K562 (cell line): ENCODE measurements around the gene NLRP9. TPM values are rescaled to one million over a fixed set of nuclear protein-coding genes. Genes with fewer than 3 reads are reported as not detected.

ENCODE experiments used
- ATAC-seq: fragments of 200-7000 bp; cut with Tn5 transposase; 3 replicates; pipeline ENCODE4 v1.9.1; 2020; ENCODE audit warnings: moderate library complexity
- BruUV-seq: library from RNA; stranded (reverse); fragments of 400-500 nt; replicated peaks from 2 replicates; lab custom pipeline; 2021; lab: Mats Ljungman, UMichigan
- CTCF ChIA-PET: fragments of 300-600 bp; formaldehyde crosslinking; extraction: SDS; loops from one replicate; lab custom pipeline; 2021; ENCODE audit warnings: low intra/inter-chr PET ratio; lab: Yijun Ruan, JAX
- POLR2A ChIA-PET: fragments of 300-600, 350-650 bp; sonication (Branson Sonifier 250); formaldehyde crosslinking; extraction: SDS; loops from one replicate; lab custom pipeline; 2021; ENCODE audit warnings: antibody characterized with exemption, inconsistent platforms; lab: Yijun Ruan, JAX
- DNase-seq, 4 experiments: peaks; one replicate each; pipeline versions ENCODE4 v3.0.0 to v3.0.0-alpha.2; 2011 to 2018; ENCODE audit warnings: low spot score in 3 of 4, mixed read lengths in 3 of 4; ENCODE audit errors: extremely low read depth in 1 of 4
- FAIRE-seq: peaks from 2 replicates; lab custom pipeline; 2011; peaks lifted over from hg19 to GRCh38; lab: Jason Lieb, UNC
- H2AFZ ChIP-seq: 2 replicates; pipeline ENCODE4 v1.6.0; 2011; ENCODE audit warnings: low read depth, low read length, control low read depth, inconsistent platforms
- H3K27ac ChIP-seq: fragments of 200-600 bp; 3 replicates; pipeline ENCODE4 v1.8.0; 2011; ENCODE audit warnings: low read depth, mild to moderate bottlenecking, control low read depth, inconsistent platforms, low read length, moderate library complexity, mixed read lengths; ENCODE audit errors: extremely low read depth
- H3K27me3 ChIP-seq, 2 experiments: fragments of 300-600 bp in 1 of 2; 2 replicates in 1 of 2; 3 replicates in 1 of 2; pipeline versions ENCODE4 v1.6.0 to v1.8.0; 2011; ENCODE audit warnings: inconsistent platforms in 2 of 2, low read length in 2 of 2, mild to moderate bottlenecking in 1 of 2, mixed read lengths in 1 of 2, moderate library complexity in 1 of 2; ENCODE audit not compliant: control insufficient read depth in 2 of 2, insufficient read depth in 2 of 2
- H3K36me3 ChIP-seq: fragments of 300-600 bp; 3 replicates; pipeline ENCODE4 v1.8.0; 2011; ENCODE audit warnings: mild to moderate bottlenecking, low read length, inconsistent platforms; ENCODE audit not compliant: control insufficient read depth, insufficient read depth
- H3K4me1 ChIP-seq, 2 experiments: fragments of 200-600 bp in 1 of 2; replicated peaks in 1 of 2; 2 replicates in 1 of 2; 3 replicates in 1 of 2; pipeline versions ENCODE4 v1.5.1 to v1.8.0; 2011; ENCODE audit warnings: inconsistent platforms in 2 of 2, low read length in 2 of 2, mild to moderate bottlenecking in 1 of 2, mixed read lengths in 1 of 2, moderate library complexity in 1 of 2; ENCODE audit not compliant: control insufficient read depth in 2 of 2, insufficient read depth in 2 of 2
- H3K4me2 ChIP-seq: 2 replicates; pipeline ENCODE4 v1.6.1; 2011; ENCODE audit warnings: low read length, control low read depth, inconsistent platforms, mixed read lengths; ENCODE audit not compliant: insufficient read depth
- H3K4me3 ChIP-seq: fragments of 200-600 bp; sonication (generic), shearing (Covaris generic); 2 replicates; pipeline ENCODE4 v1.5.1; 2016; ENCODE audit warnings: control low read depth, inconsistent platforms
- H3K79me2 ChIP-seq: fragments of 200-600 bp; 3 replicates; pipeline ENCODE4 v1.8.0; 2011; ENCODE audit warnings: low read length, inconsistent platforms; ENCODE audit not compliant: control insufficient read depth, insufficient read depth
- H3K9ac ChIP-seq, 2 experiments: 2 replicates each; pipeline versions ENCODE4 v1.6.0 to v1.6.1; 2011; ENCODE audit warnings: low read depth in 2 of 2, low read length in 2 of 2, control low read depth in 1 of 2, inconsistent platforms in 1 of 2, mild to moderate bottlenecking in 1 of 2, mixed read lengths in 1 of 2; ENCODE audit not compliant: insufficient read depth in 1 of 2
- H3K9me1 ChIP-seq: one replicate; pipeline ENCODE4 v1.6.0; 2011; ENCODE audit warnings: inconsistent platforms, mild to moderate bottlenecking, low read length, moderate library complexity; ENCODE audit not compliant: control insufficient read depth, insufficient read depth
- H3K9me3 ChIP-seq: replicated peaks from 2 replicates; pipeline ENCODE4 v1.5.1; 2011; ENCODE audit warnings: low read depth, low read length, inconsistent platforms; ENCODE audit not compliant: control insufficient read depth, insufficient read depth
- H4K20me1 ChIP-seq: replicated peaks from 2 replicates; pipeline ENCODE4 v1.6.1; 2011; ENCODE audit warnings: low read length, inconsistent platforms, mixed read lengths; ENCODE audit not compliant: control insufficient read depth, insufficient read depth
- MTF1 ChIP-seq: fragments of 250-450 bp; sonication (Bioruptor Pico); IDR thresholded peaks from 2 replicates; pipeline ENCODE4 v1.9.0; 2021; ENCODE audit warnings: moderate library complexity, mild to moderate bottlenecking, inconsistent platforms, borderline replicate concordance
- MYBL2 ChIP-seq, 2 experiments: fragments of 450-650 bp in 1 of 2; sonication (generic) in 1 of 2; formaldehyde crosslinking in 1 of 2; IDR thresholded peaks; 2 replicates each; pipeline versions ENCODE4 v1.6.1 to v1.8.1; 2017 to 2022; ENCODE audit warnings: borderline replicate concordance in 1 of 2, inconsistent platforms in 1 of 2, low read depth in 1 of 2, mild to moderate bottlenecking in 1 of 2, missing genetic modification reagents in 1 of 2, moderate library complexity in 1 of 2
- TCF3 ChIP-seq: sonication (generic); formaldehyde crosslinking; IDR thresholded peaks from 2 replicates; pipeline ENCODE4 v1.4.0; 2020; ENCODE audit warnings: mild to moderate bottlenecking, missing genetic modification reagents
- ZNF174 ChIP-seq: fragments of 250-450 bp; sonication (Bioruptor Pico); IDR thresholded peaks from 2 replicates; pipeline ENCODE4 v1.4.0; 2020; ENCODE audit warnings: mild to moderate bottlenecking
- ZNF197 ChIP-seq: fragments of 200-800 bp; sonication (Bioruptor generic); IDR thresholded peaks from 2 replicates; pipeline ENCODE4 v1.6.1; 2016; ENCODE audit warnings: low read depth, missing genetic modification characterization, missing compliant biosample characterization
- ZNF347 ChIP-seq: fragments of 450-650 bp; formaldehyde crosslinking; IDR thresholded peaks from 2 replicates; pipeline ENCODE4 v1.4.0; 2020; ENCODE audit warnings: low read depth, mild to moderate bottlenecking, moderate library complexity
- ZNF644 ChIP-seq: fragments of 200-800 bp; sonication (Bioruptor generic); IDR thresholded peaks from 2 replicates; pipeline ENCODE4 v1.6.1; 2016; ENCODE audit warnings: low read depth, missing genetic modification characterization, missing compliant biosample characterization
- WGBS: fragments of 100-300 bp; shearing (Covaris generic); methylation state at CpG from one replicate; pipeline ENCODE4 v1.1.6; 2016; ENCODE audit warnings: low coverage, mixed read lengths; ENCODE audit not compliant: insufficient coverage; ENCODE audit errors: missing lambda C conversion rate; 5-methylcytosine and 5-hydroxymethylcytosine counted together
- in situ Hi-C: fragments of 300-500 bp; cut with MboI; formaldehyde crosslinking; loops from 4 replicates; pipeline ENCODE4 v1.15.0; 2018; ENCODE audit warnings: inconsistent platforms, mixed read lengths
- intact Hi-C: fragments of 100-400 bp; cut with micrococcal nuclease; formaldehyde crosslinking; loops from 2 replicates; pipeline ENCODE4 v1.14.2; 2022
- polyA plus RNA-seq, 8 experiments: library from polyadenylated mRNA; depleted of rRNA in 4 of 8; stranded (reverse) in 5 of 8; unstranded in 3 of 8; fragments of >200 nt; fragmentation: Nextera tagmentation in 2 of 8; fragmentation: Illumina TruSeq in 1 of 8; extraction: Ambion mirVana in 2 of 8; extraction: Trizol in 1 of 8; gene quantifications; 2 replicates each; pipeline versions ENCODE4 v1.2.1 to v1.2.3, GENCODE V29; 2011 to 2014; ENCODE audit warnings: inconsistent platforms in 1 of 8, missing spikeins in 1 of 8
- total RNA-seq, 7 experiments: library from RNA; depleted of rRNA in 6 of 7; stranded (reverse); fragments of >200 nt in 6 of 7; fragmentation: Illumina TruSeq in 2 of 7; extraction: Trizol in 2 of 7; gene quantifications; 2 replicates each; pipeline versions ENCODE4 v1.2.1 to v1.2.3, GENCODE V29; 2011 to 2021; ENCODE audit warnings: low replicate concordance in 1 of 7
- TF ChIP-seq, protein P1 (sequence below): fragments of 450-650 bp; formaldehyde crosslinking; IDR thresholded peaks from 2 replicates; pipeline ENCODE4 v1.4.0; 2020; ENCODE audit warnings: mild to moderate bottlenecking

The NLRP9 gene
- total and polyA plus RNA-seq, 9 of the 15 experiments (the other 6 are each of a cell fraction or from before 2014, with no cell fraction given), result not detected

DNA sequence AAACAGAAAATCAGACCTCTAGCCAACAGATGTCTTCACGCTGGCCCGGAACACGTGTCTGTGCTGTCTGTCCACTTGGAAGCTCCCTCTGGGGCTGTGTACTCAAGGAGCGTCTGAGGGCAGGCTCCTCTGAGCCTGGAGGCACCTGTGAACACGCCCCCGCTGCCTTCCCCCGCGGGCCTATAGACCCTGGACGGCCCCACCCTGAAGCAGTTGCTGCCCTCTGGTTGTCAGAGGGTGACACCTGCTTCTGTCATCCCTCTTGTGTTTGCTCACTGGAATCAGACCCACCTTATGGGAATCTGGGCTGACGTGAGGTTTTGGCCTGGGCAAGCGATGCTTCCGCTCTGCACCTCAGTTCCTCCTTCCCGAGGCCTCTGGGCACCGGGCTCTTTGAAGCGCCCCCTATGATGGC, 44.0 kb downstream of the NLRP9 start:
- H2AFZ ChIP-seq, result no peak overlapping the region
- H3K9me3 ChIP-seq, result no peaks in the 10 kb centered on the region
- FAIRE-seq (no peak), DNase-seq (peak in 2 of 4 experiments; percentile 35 to 40), ATAC-seq (no peak; the same call in 2 of the 3 replicates)
- H3K4me2 ChIP-seq, result no peak overlapping the region
- WGBS, result 81% methylated on average over 14 of the region's 15 CpGs
- H3K36me3 ChIP-seq, result peaks cover 88% of the 10 kb centered on the region; the same call in 2 of the 3 replicates
- no peaks in the 10 kb centered on the region for H3K27me3 ChIP-seq
- H3K4me1 ChIP-seq, result peaks cover 0 to 25% of the 10 kb centered on the region in 2 experiments; a peak in 2 of 5 replicates
- no peaks in the 10 kb centered on the region; the same call in 1 of the 2 replicates for H4K20me1 ChIP-seq
- ChIA-PET POLR2A (interaction anchor here (0.7 to 1.7 kb wide), 2 partner anchors 13 to 18 kb away, joined by 3 to 5 read pairs; no protein-coding TSS in a partner anchor), CTCF (no interaction called here)
- H3K9me1 ChIP-seq, result no peaks in the 10 kb centered on the region
- no peak overlapping the region for H3K9ac ChIP-seq
- TF ChIP-seq, protein P1, sequence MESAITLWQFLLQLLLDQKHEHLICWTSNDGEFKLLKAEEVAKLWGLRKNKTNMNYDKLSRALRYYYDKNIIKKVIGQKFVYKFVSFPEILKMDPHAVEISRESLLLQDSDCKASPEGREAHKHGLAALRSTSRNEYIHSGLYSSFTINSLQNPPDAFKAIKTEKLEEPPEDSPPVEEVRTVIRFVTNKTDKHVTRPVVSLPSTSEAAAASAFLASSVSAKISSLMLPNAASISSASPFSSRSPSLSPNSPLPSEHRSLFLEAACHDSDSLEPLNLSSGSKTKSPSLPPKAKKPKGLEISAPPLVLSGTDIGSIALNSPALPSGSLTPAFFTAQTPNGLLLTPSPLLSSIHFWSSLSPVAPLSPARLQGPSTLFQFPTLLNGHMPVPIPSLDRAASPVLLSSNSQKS (CRISPR knock-in tag), result no peak
- TF ChIP-seq ZNF644, result no peak
- TF ChIP-seq MTF1 (CRISPR knock-in tag), result no peak
- TF ChIP-seq ZNF174, result no peak
- no peak for TF ChIP-seq ZNF347 (CRISPR knock-in tag)
- TF ChIP-seq MYBL2 (IDR thresholded peaks at IDR 0.05; ENCODE audit: low read depth), result no peak
- TF ChIP-seq MYBL2 (CRISPR knock-in tag; IDR thresholded peaks at IDR 0.05; ENCODE audit: borderline replicate concordance), result no peak
- no peak for TF ChIP-seq ZNF197 (CRISPR knock-in tag)
- no peak for TF ChIP-seq TCF3
- in situ Hi-C loops (no loop called here), intact Hi-C loops (no loop called here)
- H3K4me3 ChIP-seq, result no peak overlapping the region
- no peak overlapping the region for H3K27ac ChIP-seq
- no peaks in the 10 kb centered on the region for H3K79me2 ChIP-seq
- no TSS peak for BruUV-seq
